ENCODE measurements around the gene DCANP1.

DCANP1 gene

GRCh38 chr5:135456238-135457099 lies 9.3 kb upstream of the DCANP1 start:
- DNase-seq, result no peak

- DNase-seq, result no peak
Measured at GRCh38 chr5:135455876-135456237, 8.7 kb upstream of the DCANP1 start.

- DNase-seq, result no peak
Measured at GRCh38 chr5:135454946-135455345, 7.8 kb upstream of the DCANP1 start.

- no peak for DNase-seq
Measured at GRCh38 chr5:135453613-135454012, 6.5 kb upstream of the DCANP1 start.

- no peak for DNase-seq
Measured at GRCh38 chr5:135452321-135453030, 5.3 kb upstream of the DCANP1 start, which contains the start of gene TIFAB. TSS of gene TIFAB (minus strand) at chr5:135452351. CDS start at chr5:135449939, 2,412 bp downstream.

- no peak for DNase-seq
Measured at GRCh38 chr5:135451581-135452320, 4.6 kb upstream of the DCANP1 start.

GRCh38 chr5:135450952-135451351 lies 3.8 kb upstream of the DCANP1 start:
- no peak for DNase-seq

GRCh38 chr5:135450336-135450735 lies 3.2 kb upstream of the DCANP1 start:
- no peak for DNase-seq

GRCh38 chr5:135449644-135450043 lies 2.5 kb upstream of the DCANP1 start:
- DNase-seq, result no peak

- DNase-seq, result no peak
Measured at GRCh38 chr5:135448791-135449507, 1.8 kb upstream of the DCANP1 start.

GRCh38 chr5:135448071-135448739 lies 1.1 kb upstream of the DCANP1 start:
- no peak for DNase-seq

GRCh38 chr5:135446615-135447014 lies 533 bp downstream of the DCANP1 start:
- no peak for DNase-seq

- no peak for DNase-seq
Measured at GRCh38 chr5:135446206-135446605, 942 bp downstream of the DCANP1 start.

GRCh38 chr5:135445306-135445985 lies 1.7 kb downstream of the DCANP1 start:
- DNase-seq, result no peak

GRCh38 chr5:135444881-135445280 lies 2.3 kb downstream of the DCANP1 start:
- no peak for DNase-seq

GRCh38 chr5:135444360-135444759 lies 2.8 kb downstream of the DCANP1 start:
- no peak for DNase-seq

GRCh38 chr5:135443161-135443960 lies 3.8 kb downstream of the DCANP1 start:
- DNase-seq, result no peak

- DNase-seq, result no peak
Measured at GRCh38 chr5:135442431-135443160, 4.6 kb downstream of the DCANP1 start.

GRCh38 chr5:135441919-135442318 lies 5.2 kb downstream of the DCANP1 start:
- DNase-seq, result no peak

GRCh38 chr5:135441350-135441831 lies 5.8 kb downstream of the DCANP1 start:
- no peak for DNase-seq

All from hippocampal formation (tissue), 2 donors.